Measurements from ENCODE around the gene SPRN.

SPRN gene

GRCh38 chr10:133455196-133455595 lies 30.8 kb upstream of the SPRN start:
- no peak overlapping the region for H3K9ac ChIP-seq (ENCODE audit: low read depth, low read length)
- H3K4me1 ChIP-seq (ENCODE audit: control insufficient read depth, insufficient read depth, low read length) = no peaks in the 10 kb centered on the region
- peaks cover 16% of the 10 kb centered on the region for H3K9me3 ChIP-seq (ENCODE audit: control insufficient read depth, insufficient read depth, low read length)
- no peak overlapping the region for H3K4me3 ChIP-seq (ENCODE audit: low read depth, low read length)
- no peaks in the 10 kb centered on the region for H3K36me3 ChIP-seq (ENCODE audit: control insufficient read depth, insufficient read depth, low read length)
- no peaks in the 10 kb centered on the region for H3K27me3 ChIP-seq (ENCODE audit: control insufficient read depth, insufficient read depth, low read length)

DNA sequence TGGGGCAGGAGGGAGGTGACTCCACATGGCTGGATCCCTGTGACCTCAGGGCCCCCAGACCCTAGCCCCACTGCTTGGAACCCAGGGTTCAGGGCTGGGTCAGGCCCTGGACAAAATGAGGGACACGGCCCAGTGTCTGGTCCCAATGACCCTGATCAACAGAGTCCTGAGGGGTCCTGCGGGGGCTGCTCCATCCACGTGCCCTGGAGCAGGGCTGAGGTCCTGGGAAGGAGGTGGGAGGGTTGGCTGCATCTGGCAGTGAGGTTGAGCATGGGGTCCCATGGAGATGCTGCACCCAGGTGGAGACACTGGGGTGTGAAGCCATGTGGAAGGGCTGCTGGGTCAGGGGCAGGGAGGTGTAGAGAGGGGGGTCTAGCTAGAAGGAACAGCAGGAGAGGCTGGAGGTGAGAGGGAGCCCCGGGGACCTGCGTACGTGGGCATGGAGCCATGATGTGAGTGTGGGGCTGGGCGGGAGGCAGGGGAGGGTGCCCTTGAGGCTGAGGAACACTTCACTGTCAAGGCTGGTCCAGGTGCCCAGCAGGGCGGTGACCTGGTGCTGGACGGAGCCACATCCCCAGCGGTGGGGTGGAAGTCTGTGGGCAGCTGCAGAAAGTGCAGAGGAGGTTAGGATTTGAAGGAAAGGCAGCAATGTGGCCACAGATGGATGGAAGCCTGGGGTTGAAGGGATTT lies 29.9 kb upstream of the SPRN start:
- Histone ChIP-seq H3K36me3 (ENCODE audit: control insufficient read depth, insufficient read depth, low read length) (no peaks in the 10 kb centered on the region), H3K4me1 (ENCODE audit: control insufficient read depth, insufficient read depth, low read length) (no peaks in the 10 kb centered on the region), H3K4me3 (ENCODE audit: low read depth, low read length) (no peak overlapping the region), H3K27me3 (ENCODE audit: control insufficient read depth, insufficient read depth, low read length) (no peaks in the 10 kb centered on the region), H3K9ac (ENCODE audit: low read depth, low read length) (no peak overlapping the region), H3K9me3 (ENCODE audit: control insufficient read depth, insufficient read depth, low read length) (peaks cover 16% of the 10 kb centered on the region)

DNA sequence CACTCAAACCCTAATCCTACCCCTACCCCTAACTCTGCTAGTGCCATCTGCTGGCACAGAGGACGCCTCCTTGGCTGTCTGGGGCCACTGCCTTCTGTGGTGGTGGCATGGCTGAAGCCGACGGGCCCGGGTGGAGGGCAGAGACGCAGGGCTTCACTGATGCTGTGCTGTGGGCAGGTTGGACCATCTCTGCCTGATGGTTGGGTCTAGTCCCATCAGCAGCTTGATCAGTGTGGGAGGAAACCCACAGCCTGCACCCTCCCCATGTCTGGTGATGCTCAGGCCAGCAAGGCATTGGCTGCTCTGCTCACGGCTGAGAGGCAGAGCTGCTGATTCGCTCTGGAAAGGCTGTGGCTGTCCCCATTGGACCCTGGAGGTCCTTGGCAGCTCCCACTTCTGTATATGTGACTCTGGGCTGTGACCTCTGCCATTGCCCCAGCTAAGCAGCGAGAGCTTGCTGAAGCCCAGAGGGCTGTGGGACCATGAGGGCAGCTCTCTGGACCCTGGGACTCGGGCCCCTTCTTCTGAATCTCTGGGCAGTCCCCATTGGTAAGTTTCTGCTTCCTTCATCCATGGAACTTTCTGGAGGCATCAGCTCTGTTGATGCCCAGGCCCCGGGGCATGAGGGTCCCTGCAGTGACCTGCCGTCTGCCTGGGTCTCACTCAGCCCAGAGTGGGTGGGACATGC lies 29.2 kb upstream of the SPRN start, which contains the start of gene SCART1:
Gene SCART1 (plus strand): TSS at position 430 of the 688 bp plus-strand sequence. CDS start 53 bp downstream, at position 483.
- Histone ChIP-seq H3K4me3 (ENCODE audit: low read depth, low read length) (no peak within 1 kb of the TSS), H3K36me3 (ENCODE audit: control insufficient read depth, insufficient read depth, low read length) (no peaks in the 10 kb centered on the region), H3K9me3 (ENCODE audit: control insufficient read depth, insufficient read depth, low read length) (peaks cover 16% of the 10 kb centered on the region), H3K9ac (ENCODE audit: low read depth, low read length) (no peak within 1 kb of the TSS), H3K27me3 (ENCODE audit: control insufficient read depth, insufficient read depth, low read length) (no peaks in the 10 kb centered on the region), H3K4me1 (ENCODE audit: control insufficient read depth, insufficient read depth, low read length) (no peaks in the 10 kb centered on the region)

- peaks cover 10% of the 10 kb centered on the region for H3K9me3 ChIP-seq (ENCODE audit: control insufficient read depth, insufficient read depth, low read length)
- no peaks in the 10 kb centered on the region for H3K27me3 ChIP-seq (ENCODE audit: control insufficient read depth, insufficient read depth, low read length)
These were observed 28.0 kb upstream of the SPRN start for GRCh38 chr10:133452453-133452852.

GRCh38 chr10:133451346-133451745 lies 26.9 kb upstream of the SPRN start:
- no peaks in the 10 kb centered on the region for H3K4me1 ChIP-seq (ENCODE audit: control insufficient read depth, insufficient read depth, low read length)
- H3K9me3 ChIP-seq (ENCODE audit: control insufficient read depth, insufficient read depth, low read length) = peaks cover 10% of the 10 kb centered on the region
- no peaks in the 10 kb centered on the region for H3K27me3 ChIP-seq (ENCODE audit: control insufficient read depth, insufficient read depth, low read length)
- H3K9ac ChIP-seq (ENCODE audit: low read depth, low read length) = no peak overlapping the region
- H3K4me3 ChIP-seq (ENCODE audit: low read depth, low read length) = no peak overlapping the region
- H3K36me3 ChIP-seq (ENCODE audit: control insufficient read depth, insufficient read depth, low read length) = no peaks in the 10 kb centered on the region

More at GRCh38 chr10:133452453-133452852, 28.0 kb upstream of the SPRN start:
- Histone ChIP-seq H3K4me1 (ENCODE audit: control insufficient read depth, insufficient read depth, low read length) (no peaks in the 10 kb centered on the region), H3K9ac (ENCODE audit: low read depth, low read length) (no peak overlapping the region), H3K36me3 (ENCODE audit: control insufficient read depth, insufficient read depth, low read length) (no peaks in the 10 kb centered on the region), H3K4me3 (ENCODE audit: low read depth, low read length) (no peak overlapping the region)

- H3K9ac ChIP-seq (ENCODE audit: low read depth, low read length) = no peak overlapping the region
- H3K9me3 ChIP-seq (ENCODE audit: control insufficient read depth, insufficient read depth, low read length) = no peaks in the 10 kb centered on the region
- no peak overlapping the region for H3K4me3 ChIP-seq (ENCODE audit: low read depth, low read length)
- no peaks in the 10 kb centered on the region for H3K4me1 ChIP-seq (ENCODE audit: control insufficient read depth, insufficient read depth, low read length)
- no peaks in the 10 kb centered on the region for H3K27me3 ChIP-seq (ENCODE audit: control insufficient read depth, insufficient read depth, low read length)
- no peaks in the 10 kb centered on the region for H3K36me3 ChIP-seq (ENCODE audit: control insufficient read depth, insufficient read depth, low read length)
These were observed 23.7 kb upstream of the SPRN start for GRCh38 chr10:133448120-133448519.

DNA sequence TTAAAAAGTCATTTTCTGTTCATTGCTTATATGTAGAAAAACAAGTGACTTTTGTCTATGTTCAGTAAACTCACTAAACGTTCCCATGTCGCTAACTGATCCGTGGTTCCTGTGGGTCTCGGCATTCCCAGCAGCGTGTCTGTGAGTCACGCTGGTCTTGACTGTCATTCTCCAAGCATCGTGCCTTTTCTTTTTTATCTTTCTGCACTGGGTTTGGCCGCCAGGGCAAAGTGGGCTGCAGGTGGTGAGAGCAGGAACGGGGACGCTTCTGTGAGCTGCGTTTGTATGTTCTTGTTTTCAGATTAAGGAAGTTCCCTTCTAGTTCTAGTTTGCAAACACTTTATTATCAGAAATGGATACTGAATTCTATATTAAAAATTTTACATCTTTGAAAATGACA lies 22.6 kb upstream of the SPRN start:
- Histone ChIP-seq H3K9ac (ENCODE audit: low read depth, low read length) (no peak overlapping the region), H3K27me3 (ENCODE audit: control insufficient read depth, insufficient read depth, low read length) (no peaks in the 10 kb centered on the region), H3K4me1 (ENCODE audit: control insufficient read depth, insufficient read depth, low read length) (no peaks in the 10 kb centered on the region), H3K4me3 (ENCODE audit: low read depth, low read length) (no peak overlapping the region), H3K36me3 (ENCODE audit: control insufficient read depth, insufficient read depth, low read length) (no peaks in the 10 kb centered on the region), H3K9me3 (ENCODE audit: control insufficient read depth, insufficient read depth, low read length) (peaks cover 5% of the 10 kb centered on the region)

DNA sequence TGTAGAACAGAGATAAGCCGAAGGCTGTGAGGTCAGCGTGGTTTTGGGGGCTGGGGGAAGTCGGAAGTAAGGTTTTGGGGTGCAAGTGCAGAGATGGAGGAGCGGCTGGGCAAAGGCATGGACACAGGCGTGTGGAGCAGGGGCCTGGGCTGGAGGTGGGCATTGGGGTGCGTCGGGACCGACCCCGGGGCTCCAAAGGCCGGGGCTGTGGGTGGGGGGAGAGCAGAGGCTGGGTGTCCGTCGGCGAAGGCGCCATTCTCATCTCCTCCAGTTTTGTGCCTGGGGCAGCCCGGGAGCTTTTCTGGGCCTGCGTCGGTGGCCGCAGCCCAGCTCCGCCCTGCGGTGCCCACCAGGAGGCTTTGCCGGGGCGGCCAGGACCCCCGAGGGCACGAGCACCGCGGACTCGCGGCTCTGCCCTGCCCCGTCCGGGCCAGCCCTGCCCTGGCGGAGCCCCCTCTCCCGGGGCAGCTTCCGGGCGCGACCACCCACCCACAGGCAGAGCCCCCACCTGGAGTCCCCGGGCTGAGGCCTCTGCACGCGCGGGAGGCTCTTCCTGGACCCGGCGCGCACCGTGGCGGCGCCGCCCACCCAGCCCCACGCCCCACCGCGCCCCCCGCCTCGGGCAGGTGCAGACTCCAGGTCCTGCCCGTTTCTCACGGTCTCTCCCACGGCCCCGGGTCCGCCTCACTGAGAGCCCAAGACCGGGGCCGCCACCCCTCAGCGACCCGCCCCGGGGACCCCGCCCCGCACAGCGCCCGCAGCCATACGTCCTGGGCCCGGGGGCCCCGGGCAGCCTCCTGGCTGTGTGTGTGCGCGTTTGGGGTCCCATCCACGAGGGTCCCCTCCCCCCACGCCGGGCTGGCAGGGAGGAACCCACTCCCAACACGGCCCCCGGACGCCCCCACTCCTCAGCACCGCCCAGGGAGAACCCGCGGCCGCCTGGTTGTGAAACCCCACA lies 21.6 kb upstream of the SPRN start:
- Histone ChIP-seq H3K27me3 (ENCODE audit: control insufficient read depth, insufficient read depth, low read length) (no peaks in the 10 kb centered on the region), H3K36me3 (ENCODE audit: control insufficient read depth, insufficient read depth, low read length) (no peaks in the 10 kb centered on the region), H3K4me3 (ENCODE audit: low read depth, low read length) (no peak overlapping the region), H3K4me1 (ENCODE audit: control insufficient read depth, insufficient read depth, low read length) (no peaks in the 10 kb centered on the region), H3K9me3 (ENCODE audit: control insufficient read depth, insufficient read depth, low read length) (peaks cover 5% of the 10 kb centered on the region), H3K9ac (ENCODE audit: low read depth, low read length) (no peak overlapping the region)

DNA sequence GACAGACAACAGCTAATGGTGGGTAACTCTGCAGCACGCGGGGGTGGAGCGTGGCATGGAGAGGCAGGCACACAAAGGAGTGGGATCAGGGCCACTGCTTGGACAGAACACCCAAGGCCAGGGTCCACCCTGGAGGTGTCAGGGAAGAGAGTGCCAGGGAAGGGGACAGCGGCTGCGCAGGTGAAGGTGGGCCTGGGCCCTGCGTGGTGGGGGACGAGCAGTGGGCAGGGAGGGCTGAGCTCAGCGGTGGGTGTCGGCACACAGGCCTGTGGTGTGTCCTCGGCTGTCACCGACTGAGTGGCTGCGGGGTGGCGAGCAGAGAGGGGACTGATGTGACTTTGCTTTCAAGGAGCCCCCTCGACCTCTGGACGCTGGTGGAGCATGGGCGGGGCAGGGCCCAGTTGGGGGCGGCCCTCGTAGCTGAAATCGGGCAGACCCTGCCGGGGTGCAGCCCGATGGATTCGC lies 20.9 kb upstream of the SPRN start:
- peaks cover 5% of the 10 kb centered on the region for H3K9me3 ChIP-seq (ENCODE audit: control insufficient read depth, insufficient read depth, low read length)
- H3K4me1 ChIP-seq (ENCODE audit: control insufficient read depth, insufficient read depth, low read length) = no peaks in the 10 kb centered on the region
- no peaks in the 10 kb centered on the region for H3K36me3 ChIP-seq (ENCODE audit: control insufficient read depth, insufficient read depth, low read length)
- no peak overlapping the region for H3K4me3 ChIP-seq (ENCODE audit: low read depth, low read length)
- H3K9ac ChIP-seq (ENCODE audit: low read depth, low read length) = no peak overlapping the region
- H3K27me3 ChIP-seq (ENCODE audit: control insufficient read depth, insufficient read depth, low read length) = no peaks in the 10 kb centered on the region

DNA sequence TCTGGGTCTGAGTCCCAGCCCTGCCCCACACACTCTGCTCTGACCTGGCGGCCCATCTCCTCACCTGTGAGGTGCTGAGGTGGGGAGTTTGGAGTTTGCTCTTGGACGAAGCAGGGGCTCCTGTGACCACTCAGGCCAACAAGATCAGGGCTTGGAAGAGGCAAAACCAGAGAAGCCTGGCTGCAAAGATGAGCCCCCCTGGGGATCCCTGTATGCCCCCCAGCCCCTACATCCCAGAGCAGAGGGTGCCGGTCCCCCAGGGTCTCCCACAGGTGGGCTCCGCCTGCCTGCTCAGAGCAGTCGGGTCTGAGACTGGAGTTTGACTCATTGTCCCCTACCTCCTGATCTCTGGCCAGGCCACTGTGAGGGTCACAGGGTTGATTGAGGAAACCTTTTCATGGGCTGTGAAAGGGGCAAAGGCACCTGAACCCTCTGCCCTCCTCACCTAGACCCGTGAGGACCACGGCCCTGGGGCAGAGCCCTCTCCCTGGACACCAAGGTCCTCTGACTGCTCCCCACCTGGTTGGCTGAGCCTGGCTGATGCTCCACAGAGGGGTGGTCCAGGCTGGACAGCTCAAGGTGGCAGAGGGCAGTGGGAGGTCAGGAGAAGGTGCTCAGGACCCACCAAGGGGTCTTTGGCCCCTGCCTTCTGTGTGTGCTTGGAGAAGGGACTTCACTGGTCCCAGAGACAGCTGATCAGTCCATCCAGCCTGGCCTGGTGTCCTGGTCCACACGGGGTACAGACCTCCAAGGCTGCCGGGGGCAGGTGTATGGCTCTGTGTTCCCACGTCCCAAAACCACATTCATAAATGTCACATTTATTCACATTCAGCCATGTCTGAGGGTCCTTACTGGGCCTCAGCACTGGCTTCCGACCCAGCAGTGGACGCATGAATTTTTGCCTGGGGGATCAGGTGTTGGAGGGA lies 20.2 kb upstream of the SPRN start:
- Histone ChIP-seq H3K27me3 (ENCODE audit: control insufficient read depth, insufficient read depth, low read length) (no peaks in the 10 kb centered on the region), H3K9me3 (ENCODE audit: control insufficient read depth, insufficient read depth, low read length) (peaks cover 5% of the 10 kb centered on the region), H3K9ac (ENCODE audit: low read depth, low read length) (no peak overlapping the region)

More for the DNA sequence above, 20.2 kb upstream of the SPRN start:
- Histone ChIP-seq H3K4me3 (ENCODE audit: low read depth, low read length) (no peak overlapping the region), H3K36me3 (ENCODE audit: control insufficient read depth, insufficient read depth, low read length) (no peaks in the 10 kb centered on the region), H3K4me1 (ENCODE audit: control insufficient read depth, insufficient read depth, low read length) (no peaks in the 10 kb centered on the region)
